ENCODE results near the gene PIK3CD. TPM values are rescaled to one million over a fixed set of nuclear protein-coding genes. Genes with fewer than 3 reads are reported as not detected.

The PIK3CD gene
- total and polyA plus RNA-seq, 2 of the 8 experiments (the other 6 are each of a cell fraction or from before 2014, with no cell fraction given): 20.6 to 24.1 TPM

GRCh38 chr1:9651565-9652378 lies at the start of gene PIK3CD (continued):
- TF ChIP-seq KDM4A (IDR thresholded peaks at IDR 0.05; ENCODE audit: low read depth, low read length, severe bottlenecking) (peak; percentile 84), MAFK (IDR thresholded peaks at IDR 0.05; ENCODE audit: low read depth, low read length) (no peak), TAF1 (IDR thresholded peaks at IDR 0.05; ENCODE audit: low read depth, low read length) (0 out of 2 replicates have a peak, but pooled peaks have one; percentile 33), SUZ12 (IDR thresholded peaks at IDR 0.05; ENCODE audit: low read length) (no peak; the same call in 1 of the 2 replicates), EP300 (IDR thresholded peaks at IDR 0.05; ENCODE audit: borderline replicate concordance in 1 of 2, low read depth in 2 of 2, low read length in 2 of 2) (no peak), CREB1 (IDR thresholded peaks at IDR 0.05) (no peak), GABPA (IDR thresholded peaks at IDR 0.05; ENCODE audit: borderline replicate concordance, insufficient read depth, low read length) (no peak; the same call in 1 of the 2 replicates), CBX5 (IDR thresholded peaks at IDR 0.05; ENCODE audit: low read depth, low read length) (no peak), ASH2L (IDR thresholded peaks at IDR 0.05; ENCODE audit: low read length) (peak; percentile 31), USF2 (IDR thresholded peaks at IDR 0.05; ENCODE audit: low read length) (no peak), RNF2 (IDR thresholded peaks at IDR 0.05; ENCODE audit: borderline replicate concordance, low read depth, low read length, missing control alignments, poor library complexity, severe bottlenecking) (no peak), EGR1 (IDR thresholded peaks at IDR 0.05; ENCODE audit: borderline replicate concordance, low read depth, low read length) (no peak), CHD1 (IDR thresholded peaks at IDR 0.05; ENCODE audit: low read depth, low read length) (no peak), POLR2AphosphoS5 (IDR thresholded peaks at IDR 0.05; ENCODE audit: low read depth, low read length) (no peak), HDAC6 (IDR thresholded peaks at IDR 0.05; ENCODE audit: low read depth, low read length) (no peak), BACH1 (IDR thresholded peaks at IDR 0.05; ENCODE audit: low read length) (no peak), E2F6 (IDR thresholded peaks at IDR 0.05) (peak; percentile 48), HDAC2 (IDR thresholded peaks at IDR 0.05; ENCODE audit: borderline replicate concordance in 1 of 2, low read depth in 2 of 2, low read length in 2 of 2) (no peak), EZH2 (IDR thresholded peaks at IDR 0.05; ENCODE audit: low read depth, low read length, severe bottlenecking) (peak; percentile 55), TBP (IDR thresholded peaks at IDR 0.05; ENCODE audit: low read depth, low read length) (no peak), MAX (IDR thresholded peaks at IDR 0.05) (peak; percentile 69)

Measured in H1 (cell line).